ENCODE data around the gene FES. TPM values are rescaled to one million over a fixed set of nuclear protein-coding genes. Genes with fewer than 3 reads are reported as not detected.

The FES gene
- total and polyA plus RNA-seq, 2 donors from 2014 or later, result 9.3 to 33.5 TPM

DNA sequence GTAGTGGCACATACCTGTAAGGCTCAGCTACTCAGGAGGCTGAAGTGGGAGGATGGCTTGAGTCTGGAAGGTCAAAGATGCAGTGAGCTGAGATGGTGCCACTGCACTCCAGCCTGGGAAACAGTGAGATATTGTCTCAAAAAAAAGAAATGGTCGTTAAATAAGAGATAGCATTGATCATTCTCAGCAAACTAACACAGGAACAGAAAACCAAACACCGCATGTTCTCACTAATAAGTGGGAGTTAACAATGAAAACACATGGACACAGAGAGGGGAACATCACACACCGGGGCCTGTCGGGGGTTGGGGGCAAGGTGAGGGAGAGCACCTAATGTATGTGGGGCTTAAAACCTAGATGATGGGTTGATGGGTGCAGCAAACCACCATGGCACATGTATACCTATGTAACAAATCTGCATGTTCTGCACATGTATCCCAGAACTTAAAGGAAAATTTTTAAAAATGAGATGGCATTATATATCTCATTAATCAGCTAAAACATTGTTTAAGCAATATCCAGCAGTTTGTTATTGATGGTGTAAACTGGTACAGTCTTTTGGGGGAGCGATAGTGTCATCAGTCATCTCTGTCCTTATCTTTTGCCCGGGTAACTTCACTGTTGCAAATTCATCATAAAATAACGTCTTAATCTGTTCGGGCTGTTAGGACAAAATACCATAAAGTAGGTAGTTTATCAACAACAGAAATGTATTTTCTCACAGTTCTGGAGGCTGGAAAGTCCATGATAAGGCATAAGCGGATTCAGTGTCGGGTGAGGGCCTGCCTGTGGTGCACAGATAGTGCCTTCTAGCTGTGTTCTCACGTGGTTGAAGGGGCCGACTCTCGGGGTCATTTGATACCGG is 17.1 kb downstream of the FES start:
- Histone ChIP-seq H3K4me1 (ENCODE audit: control insufficient read depth in 2 of 3, insufficient read depth in 2 of 3, low read depth in 1 of 3, low read length in 3 of 3) (peaks cover 0 to 13% (median 13%) of the 10 kb centered on the region in 3 donors), H3K36me3 (ENCODE audit: control insufficient read depth in 2 of 3, insufficient read depth in 3 of 3, low read length in 3 of 3) (peaks cover 0 to 14% (median 12%) of the 10 kb centered on the region in 3 donors), H3K9me3 (ENCODE audit: control insufficient read depth in 2 of 3, insufficient read depth in 1 of 3, low read length in 3 of 3) (no peaks in the 10 kb centered on the region), H3K9ac (ENCODE audit: low read length in 3 of 3) (peak overlapping the region in 2 of 3 donors; percentile 54 to 95), H3K27me3 (ENCODE audit: control insufficient read depth, insufficient read depth, low read length) (no peaks in the 10 kb centered on the region), H3K27ac (ENCODE audit: low read depth in 2 of 2, low read length in 2 of 2) (peak overlapping the region; percentile 92 to 93), H3K4me3 (ENCODE audit: low read length in 3 of 3) (peak overlapping the region in 2 of 3 donors; percentile 73 to 74)
- no peak for FAIRE-seq
- TF ChIP-seq, protein P1, sequence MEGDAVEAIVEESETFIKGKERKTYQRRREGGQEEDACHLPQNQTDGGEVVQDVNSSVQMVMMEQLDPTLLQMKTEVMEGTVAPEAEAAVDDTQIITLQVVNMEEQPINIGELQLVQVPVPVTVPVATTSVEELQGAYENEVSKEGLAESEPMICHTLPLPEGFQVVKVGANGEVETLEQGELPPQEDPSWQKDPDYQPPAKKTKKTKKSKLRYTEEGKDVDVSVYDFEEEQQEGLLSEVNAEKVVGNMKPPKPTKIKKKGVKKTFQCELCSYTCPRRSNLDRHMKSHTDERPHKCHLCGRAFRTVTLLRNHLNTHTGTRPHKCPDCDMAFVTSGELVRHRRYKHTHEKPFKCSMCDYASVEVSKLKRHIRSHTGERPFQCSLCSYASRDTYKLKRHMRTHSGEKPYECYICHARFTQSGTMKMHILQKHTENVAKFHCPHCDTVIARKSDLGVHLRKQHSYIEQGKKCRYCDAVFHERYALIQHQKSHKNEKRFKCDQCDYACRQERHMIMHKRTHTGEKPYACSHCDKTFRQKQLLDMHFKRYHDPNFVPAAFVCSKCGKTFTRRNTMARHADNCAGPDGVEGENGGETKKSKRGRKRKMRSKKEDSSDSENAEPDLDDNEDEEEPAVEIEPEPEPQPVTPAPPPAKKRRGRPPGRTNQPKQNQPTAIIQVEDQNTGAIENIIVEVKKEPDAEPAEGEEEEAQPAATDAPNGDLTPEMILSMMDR (IDR thresholded peaks at IDR 0.05; ENCODE audit: borderline replicate concordance, extremely low read depth, insufficient read depth), result no peak
- intact Hi-C loops (cut with DNase I), result no loop called here
- peak in 3 of 5 donors; percentile 41 to 52 (median 43) for DNase-seq

DNA sequence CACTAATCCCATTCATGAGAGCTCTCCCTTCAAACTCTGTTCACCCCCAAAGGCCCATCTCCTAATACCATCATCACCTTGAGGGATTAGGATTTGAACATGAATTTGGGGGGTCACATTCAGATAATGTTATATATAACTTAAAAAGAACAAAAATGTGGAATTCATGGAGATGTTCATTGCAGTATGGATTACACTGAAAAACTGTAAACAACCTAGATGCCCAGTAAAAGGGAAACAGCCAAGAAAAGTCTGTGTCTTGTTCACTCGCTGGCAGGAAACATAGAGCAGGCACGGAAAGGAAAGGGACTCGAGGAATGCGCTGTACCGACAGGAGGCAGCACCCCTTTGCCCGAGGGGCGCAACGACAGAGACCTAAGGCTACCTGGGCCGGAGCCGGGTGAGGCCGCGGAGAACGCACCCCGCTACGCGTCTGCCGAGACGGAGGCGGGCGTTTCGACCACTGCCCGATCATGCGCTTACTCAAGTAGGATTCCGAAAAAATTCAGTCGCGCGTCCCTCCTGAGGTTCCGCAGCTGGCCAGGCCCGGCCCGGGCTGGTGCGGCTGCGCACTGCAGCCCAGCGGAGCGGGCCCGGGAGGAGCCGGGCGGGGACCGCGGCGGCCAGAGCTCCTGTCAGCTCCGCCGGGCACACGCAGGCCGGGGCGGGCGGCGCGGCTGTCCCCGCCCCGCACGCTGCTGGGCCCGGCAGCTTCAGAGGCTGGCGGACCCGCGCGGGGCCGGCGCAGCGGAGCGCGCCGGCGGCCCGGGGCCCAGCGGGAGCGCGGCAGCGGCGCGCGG is 17.9 kb downstream of the FES start:
- intact Hi-C loops (cut with DNase I), result no loop called here

DNA sequence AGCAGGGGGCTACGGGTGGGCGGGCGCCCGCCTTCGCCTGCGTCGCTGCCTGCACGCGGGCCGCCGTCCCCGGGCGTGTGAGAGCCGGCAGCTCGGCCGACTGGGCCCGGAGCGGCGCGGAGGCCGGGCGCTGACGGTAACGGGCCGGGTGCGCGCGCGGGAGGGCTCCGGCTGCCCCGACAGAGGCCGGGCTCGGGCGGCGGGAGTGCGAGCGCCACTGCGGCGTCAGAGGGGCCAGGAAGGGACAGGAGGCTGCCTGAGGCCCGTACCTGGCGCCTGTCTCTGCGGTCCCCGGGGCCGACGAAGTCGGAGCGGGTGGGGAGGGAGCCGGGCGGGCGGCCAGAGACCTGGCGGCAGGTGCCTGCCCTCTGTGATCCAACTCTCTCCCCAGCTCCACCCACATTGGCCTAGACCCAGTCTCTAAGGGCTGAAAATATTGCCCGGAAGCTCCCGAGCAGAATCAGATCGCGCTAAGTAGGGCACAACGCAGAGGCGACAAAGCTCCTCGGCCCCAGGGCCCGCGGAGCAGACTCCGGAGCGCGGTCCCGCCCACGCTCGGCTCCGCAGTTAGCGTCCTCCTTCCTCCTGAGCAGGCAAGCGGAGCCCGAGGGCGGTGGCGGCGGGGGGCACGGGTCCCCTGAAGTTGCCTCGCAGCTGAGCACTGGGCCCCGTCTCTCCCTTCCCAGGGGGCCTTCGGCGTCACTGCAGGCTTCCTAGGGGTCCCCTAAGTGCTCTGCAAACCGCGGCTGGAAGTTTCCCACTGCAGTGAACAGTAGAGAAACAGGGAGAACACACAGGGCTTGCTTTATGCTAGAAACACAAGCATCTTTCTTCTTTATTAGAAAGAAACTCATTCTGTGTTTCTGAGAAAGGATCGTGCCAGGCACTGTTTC is 18.8 kb downstream of the FES start, which contains the start of gene MAN2A2:
TSS of gene MAN2A2 (plus strand) at position 463 of the 893 bp plus-strand sequence. CDS start 906 bp downstream, outside the sequence.
- Histone ChIP-seq H3K9me3 (ENCODE audit: control insufficient read depth in 2 of 3, insufficient read depth in 1 of 3, low read length in 3 of 3) (no peaks in the 10 kb centered on the region), H3K27ac (ENCODE audit: low read depth in 2 of 2, low read length in 2 of 2) (peak within 1 kb of the TSS; percentile 92 to 93), H3K36me3 (ENCODE audit: control insufficient read depth in 2 of 3, insufficient read depth in 3 of 3, low read length in 3 of 3) (peaks cover 0 to 28% (median 26%) of the 10 kb centered on the region in 3 donors), H3K27me3 (ENCODE audit: control insufficient read depth, insufficient read depth, low read length) (no peaks in the 10 kb centered on the region), H3K4me1 (ENCODE audit: control insufficient read depth in 2 of 3, insufficient read depth in 2 of 3, low read depth in 1 of 3, low read length in 3 of 3) (peaks cover 0 to 13% (median 13%) of the 10 kb centered on the region in 3 donors), H3K4me3 (ENCODE audit: low read length in 3 of 3) (peak within 1 kb of the TSS; percentile 74 to 78 (median 75)), H3K9ac (ENCODE audit: low read length in 3 of 3) (peak within 1 kb of the TSS; percentile 66 to 95 (median 80))
- DNase-seq (peak; percentile 70 to 89 (median 82)), FAIRE-seq (no peak)
- intact Hi-C loops (cut with DNase I), result no loop called here
- TF ChIP-seq, protein P1 (IDR thresholded peaks at IDR 0.05; ENCODE audit: borderline replicate concordance, extremely low read depth, insufficient read depth), result no peak

More for the DNA sequence above, 17.9 kb downstream of the FES start:
- H3K4me3 ChIP-seq (ENCODE audit: low read length in 3 of 3), result peak overlapping the region; percentile 73 to 78 (median 74)
- FAIRE-seq (no peak), DNase-seq (peak; percentile 83 to 92 (median 90))
- H3K27ac ChIP-seq (ENCODE audit: low read depth in 2 of 2, low read length in 2 of 2), result peak overlapping the region; percentile 92 to 93
- H3K4me1 ChIP-seq (ENCODE audit: control insufficient read depth in 2 of 3, insufficient read depth in 2 of 3, low read depth in 1 of 3, low read length in 3 of 3), result peaks cover 0 to 13% (median 13%) of the 10 kb centered on the region in 3 donors
- H3K27me3 ChIP-seq (ENCODE audit: control insufficient read depth, insufficient read depth, low read length), result no peaks in the 10 kb centered on the region
- TF ChIP-seq, protein P1 (IDR thresholded peaks at IDR 0.05; ENCODE audit: borderline replicate concordance, extremely low read depth, insufficient read depth), result peak; percentile 54
- H3K9me3 ChIP-seq (ENCODE audit: control insufficient read depth in 2 of 3, insufficient read depth in 1 of 3, low read length in 3 of 3), result no peaks in the 10 kb centered on the region
- peaks cover 0 to 22% (median 20%) of the 10 kb centered on the region in 3 donors for H3K36me3 ChIP-seq (ENCODE audit: control insufficient read depth in 2 of 3, insufficient read depth in 3 of 3, low read length in 3 of 3)
- peak overlapping the region; percentile 54 to 95 (median 66) for H3K9ac ChIP-seq (ENCODE audit: low read length in 3 of 3)

Measured in kidney (tissue), 14 donors.